IPS DF 4.7 (cell line): Measurements from ENCODE around the gene OPCML.

Experiments used
- DNase-seq: peaks from one replicate; pipeline ENCODE4 v3.0.0-alpha.2; 2013; ENCODE audit warnings: low spot score; ENCODE audit errors: extremely low read depth

Gene OPCML

DNA sequence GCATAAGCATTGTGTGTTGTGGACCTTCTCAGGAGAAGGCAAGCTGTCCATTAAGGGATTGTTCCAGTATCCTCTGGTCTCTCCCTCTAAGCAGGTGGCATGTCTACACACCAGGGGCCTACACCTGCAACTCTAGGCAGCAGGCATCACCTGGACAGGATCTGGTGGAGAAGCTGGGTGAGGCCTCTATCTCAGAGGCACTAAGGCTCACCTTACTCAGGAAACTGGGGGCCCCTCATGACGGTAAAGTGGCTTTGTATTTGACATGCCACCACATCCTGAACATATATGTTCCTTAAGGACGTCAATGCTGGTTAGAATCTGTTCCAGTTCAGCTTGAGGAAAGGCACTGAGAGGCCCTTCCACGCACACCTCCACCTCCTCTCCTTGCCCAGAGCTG, 891.3 kb downstream of the OPCML start:
- DNase-seq = no peak

DNA sequence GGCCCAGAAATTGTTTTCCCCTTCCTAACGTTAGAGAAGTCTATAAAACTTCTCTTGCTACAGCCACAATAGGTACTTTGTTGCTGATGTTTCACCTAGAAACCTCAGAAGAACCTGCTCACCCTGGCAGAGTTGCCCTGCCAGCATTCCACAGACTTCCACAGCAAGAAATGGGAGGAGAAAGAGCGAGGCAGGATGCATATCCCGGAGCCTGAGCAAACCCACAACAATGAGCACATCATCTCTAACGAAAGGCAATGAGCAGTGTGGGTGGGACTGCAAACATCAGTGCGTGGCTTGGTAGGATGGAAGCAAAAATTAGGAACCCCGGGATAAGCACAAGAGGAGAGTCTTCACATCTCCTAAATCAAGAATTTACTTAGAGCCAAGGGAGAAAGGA, 892.3 kb downstream of the OPCML start:
- DNase-seq = no peak

DNA sequence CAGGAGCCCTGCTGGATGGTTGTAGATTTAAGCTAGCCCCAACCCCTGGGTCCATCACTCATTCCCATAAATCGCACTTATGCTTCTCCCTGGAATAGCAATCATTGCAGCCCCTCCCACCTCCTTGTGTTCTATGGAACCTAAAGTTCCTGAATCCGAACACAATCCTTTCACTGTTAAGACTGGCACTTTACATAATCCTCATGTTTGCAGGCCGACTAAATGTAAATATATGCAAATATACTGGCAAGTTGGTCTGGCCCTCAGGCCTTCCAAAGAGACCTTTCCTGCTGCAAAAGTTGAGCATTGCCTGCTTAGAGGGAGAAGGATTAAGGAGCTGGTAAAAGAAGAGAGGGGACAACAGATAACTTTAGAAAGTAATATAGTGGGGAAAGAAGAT, 892.9 kb downstream of the OPCML start:
- no peak for DNase-seq

DNA sequence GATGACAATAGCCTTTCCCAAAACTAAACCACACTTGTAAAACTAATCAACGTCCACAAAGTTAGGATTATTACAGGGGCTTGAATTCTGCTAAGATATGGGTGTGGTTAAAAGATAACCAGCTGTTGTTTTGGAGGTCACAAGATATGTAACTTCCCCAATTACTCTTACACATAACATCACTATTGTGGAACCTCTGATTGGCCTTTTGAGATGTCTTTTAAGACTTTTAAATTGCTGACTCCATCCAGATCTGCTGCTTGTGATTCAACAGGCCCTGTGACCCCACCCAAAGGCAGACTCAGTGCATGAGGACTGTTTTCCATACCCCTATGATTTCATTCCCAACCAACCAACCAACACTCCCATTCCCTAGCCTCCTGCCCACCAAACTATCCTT, 893.9 kb downstream of the OPCML start:
- DNase-seq = no peak

DNA sequence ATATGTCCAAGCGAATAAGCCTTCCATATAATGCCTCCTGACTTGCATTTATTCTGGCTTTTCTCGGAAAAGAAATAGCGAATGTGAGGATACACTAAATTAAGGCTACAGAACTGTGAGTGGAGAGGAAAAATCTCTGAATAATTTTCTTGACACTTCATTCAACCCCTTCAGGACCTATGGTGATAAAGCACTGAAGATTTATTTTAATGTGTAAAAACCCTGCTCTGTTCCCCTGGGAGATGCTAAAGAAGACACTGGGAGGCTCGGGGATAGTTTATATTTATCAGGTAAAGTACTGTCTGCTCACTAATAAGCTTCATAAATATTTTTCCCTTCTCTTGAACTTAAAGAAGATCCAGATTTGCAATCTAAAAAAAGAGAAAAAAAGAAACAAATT, 895.8 kb downstream of the OPCML start:
- no peak for DNase-seq

DNA sequence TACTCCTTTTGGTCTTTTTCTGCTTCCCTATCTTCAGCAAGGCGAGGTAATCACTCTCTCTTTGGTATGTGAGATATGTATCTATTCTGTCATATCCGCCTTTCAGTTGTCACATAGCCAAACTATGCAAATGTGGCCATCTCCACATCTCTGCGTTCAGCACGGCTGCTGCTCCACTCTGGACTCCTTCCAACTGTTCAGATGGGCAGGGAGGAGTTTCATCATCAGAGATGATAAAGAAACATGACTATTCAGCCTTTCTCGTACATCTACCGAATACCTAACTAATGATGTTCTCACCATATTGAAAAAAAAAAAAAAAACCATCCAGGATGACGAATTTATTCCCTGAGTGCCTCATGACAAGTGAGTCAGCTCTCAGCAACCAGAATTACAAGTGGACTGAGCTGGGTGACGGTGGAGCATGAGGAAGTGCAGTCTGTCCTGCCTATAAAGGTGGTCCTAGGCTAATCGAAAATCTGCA, 899.6 kb downstream of the OPCML start:
- DNase-seq = no peak

DNA sequence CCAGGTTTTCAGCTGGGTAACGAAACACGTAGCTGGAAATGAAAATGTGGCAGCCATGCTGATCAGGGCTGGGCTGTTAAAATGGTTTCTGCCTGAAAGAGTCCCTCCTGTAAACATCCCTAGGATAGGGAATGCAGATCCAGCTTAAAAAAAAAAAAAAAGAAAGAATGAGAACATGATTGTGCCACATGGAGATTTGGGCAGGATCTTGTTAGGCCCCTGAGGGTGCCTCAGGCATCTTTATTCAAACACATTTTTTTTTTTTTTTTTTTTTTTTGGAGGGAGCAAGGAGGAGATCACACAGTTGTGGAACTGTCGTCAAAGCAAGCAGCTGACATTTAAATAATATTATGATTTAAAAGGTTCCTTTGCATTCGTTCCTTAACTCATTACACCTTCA, 900.3 kb downstream of the OPCML start:
- no peak for DNase-seq

DNA sequence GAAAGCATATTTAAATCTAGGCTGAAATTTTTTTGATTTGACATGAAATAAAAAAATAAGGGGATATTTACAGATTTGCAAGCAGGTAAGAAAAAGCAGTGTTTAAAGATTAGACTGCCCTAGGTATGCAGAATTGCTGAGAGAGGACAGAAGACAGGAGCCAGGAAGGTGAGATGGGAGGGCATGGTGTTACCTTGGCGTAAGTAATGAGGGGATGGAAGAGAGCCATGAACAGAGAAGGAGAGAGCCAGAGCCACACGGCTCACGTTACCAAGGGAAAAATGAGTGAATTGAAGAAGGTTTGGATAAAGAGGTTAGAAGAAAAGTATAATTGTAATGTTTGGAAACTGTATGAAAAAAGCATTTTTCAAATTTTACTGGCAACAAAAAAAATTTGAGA, 904.3 kb downstream of the OPCML start:
- no peak for DNase-seq

DNA sequence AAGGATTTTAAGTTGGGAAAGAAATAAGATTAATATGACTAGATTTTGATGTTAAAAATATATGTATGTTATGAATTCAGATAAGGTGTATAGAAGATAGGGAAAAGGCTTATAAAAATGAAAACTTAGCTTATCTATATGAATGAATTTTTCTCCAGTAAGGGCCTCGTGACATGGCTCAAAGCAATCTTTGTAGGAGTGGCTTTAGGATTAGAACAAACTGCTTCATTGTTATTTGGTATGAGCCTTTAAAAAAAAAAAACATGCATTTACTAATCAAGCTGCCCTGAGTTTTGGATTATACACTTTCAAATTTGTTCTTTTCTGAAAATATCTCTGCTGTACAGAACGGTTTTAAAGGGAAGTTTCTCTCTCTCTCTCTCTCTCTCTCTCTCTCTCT, 905.9 kb downstream of the OPCML start:
- no peak for DNase-seq

DNA sequence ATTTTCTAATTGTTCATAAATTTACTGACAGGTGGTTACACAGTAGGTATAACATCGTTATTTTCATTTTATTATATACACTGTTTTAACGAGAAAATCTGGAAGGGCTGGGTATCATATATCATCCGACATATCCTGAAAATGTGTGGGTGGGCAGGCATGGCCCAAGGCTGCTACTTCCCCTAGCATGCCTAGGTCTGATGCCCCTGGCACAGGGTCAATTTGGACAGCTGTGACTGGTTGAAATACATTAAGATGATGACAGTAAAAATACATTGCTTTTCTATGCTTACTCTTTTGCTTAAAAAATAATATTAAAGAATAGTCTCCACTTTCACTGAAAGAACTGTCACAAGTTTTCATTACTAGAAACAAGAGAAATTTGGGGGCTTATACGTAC, 908.8 kb downstream of the OPCML start:
- DNase-seq = no peak

DNA sequence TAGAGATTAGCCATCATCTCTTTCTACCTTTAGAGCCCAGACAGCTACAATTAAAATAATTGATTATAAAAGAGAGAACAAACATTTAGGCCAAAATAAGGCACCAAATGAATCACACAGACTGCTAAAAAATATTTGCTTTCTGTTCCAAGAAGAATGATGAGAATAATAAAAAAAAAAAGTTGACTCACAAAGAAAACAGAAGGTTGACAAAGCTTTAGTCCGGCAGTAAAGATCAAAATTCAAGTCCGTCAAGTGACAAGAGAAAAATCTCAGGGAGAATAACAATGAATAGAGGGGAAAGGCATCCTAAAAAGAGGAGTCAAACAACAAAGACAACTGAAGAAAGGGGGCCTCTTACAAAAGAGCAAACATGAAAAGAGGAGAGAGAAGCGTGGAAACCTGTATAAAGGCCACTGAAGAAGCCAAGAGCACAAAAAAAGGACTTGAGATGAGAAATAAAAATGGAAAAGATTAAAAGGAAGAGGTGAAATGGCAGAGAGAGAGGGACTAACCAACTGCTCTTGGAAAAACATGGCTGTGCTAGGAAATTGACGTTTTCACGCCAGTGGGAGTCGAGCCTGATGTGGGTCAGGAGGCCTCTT, 910.2 kb downstream of the OPCML start:
- no peak for DNase-seq

DNA sequence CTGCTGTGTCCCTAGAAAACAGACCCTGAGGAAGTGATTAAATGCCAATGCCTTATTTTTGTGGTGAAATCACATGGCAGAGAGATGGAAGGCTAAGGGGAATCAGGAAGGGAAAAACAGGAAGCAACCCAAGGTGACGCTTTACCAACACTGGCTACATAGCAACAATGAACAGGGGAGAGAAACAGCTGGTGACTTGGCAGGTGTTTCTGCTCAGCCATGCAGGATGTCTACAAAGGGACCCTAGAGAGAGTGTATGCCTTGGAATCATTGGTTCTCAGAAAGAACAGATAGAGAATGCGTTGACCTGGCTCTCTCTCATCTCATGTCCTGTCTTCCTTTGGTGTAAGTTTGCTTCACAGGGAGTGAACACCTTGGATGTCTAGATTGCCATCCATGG, 911.9 kb downstream of the OPCML start:
- no peak for DNase-seq

DNA sequence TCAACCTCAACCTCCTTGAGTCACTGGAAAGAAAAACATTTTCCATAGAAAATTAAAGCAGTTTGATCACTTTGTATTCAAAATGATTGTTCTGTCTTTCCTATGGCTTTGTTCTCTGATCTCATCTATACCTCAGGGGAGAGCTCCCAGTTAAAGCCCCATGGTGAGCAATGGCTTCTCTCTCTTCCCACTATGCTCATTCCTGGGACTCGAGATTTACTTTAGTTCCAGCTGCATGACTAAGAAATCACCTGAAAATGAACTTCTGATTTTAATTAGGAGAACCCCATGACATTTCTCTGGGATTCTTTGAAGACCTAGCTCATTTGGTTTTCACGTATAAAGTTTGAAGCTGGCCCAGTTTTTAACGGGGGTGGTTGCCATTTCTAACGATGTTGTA, 921.5 kb downstream of the OPCML start:
- no peak for DNase-seq

DNA sequence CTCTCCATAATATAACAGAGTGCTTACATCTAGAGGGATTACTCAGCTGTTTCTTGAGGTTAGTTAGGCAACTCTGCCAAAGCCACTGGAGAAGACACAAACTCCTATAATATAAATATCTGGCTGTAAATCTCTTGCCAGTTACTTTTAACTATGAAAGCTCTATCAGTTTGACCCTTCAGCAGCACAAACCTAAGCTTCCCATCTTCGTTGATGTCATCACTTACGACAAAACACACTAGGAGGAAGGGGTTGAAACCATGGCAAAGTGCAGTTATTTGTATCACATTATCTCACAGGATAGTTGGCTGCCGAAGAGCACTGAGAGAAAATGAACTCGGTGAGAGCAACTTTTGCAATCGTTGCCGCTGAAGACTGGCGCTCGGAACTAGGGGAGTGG, 922.1 kb downstream of the OPCML start:
- no peak for DNase-seq

DNA sequence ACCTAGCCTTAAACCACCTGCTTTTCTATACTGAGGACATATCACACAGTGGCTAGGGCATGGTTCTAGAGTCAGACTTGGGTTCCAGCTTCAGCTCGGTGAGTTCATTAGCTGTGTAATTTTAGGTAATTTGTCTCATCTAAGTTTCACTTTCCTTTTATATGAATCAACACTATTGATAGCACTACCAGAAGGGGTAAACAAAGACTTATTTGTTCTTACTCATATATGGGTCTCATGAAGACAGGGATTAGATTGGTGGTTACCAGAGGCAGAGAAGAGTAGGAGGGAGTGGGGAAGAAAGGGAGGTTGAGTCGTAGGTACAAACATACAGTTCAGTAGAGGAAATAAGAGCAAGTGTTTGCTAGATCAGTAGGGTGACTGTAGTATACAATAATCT, 924.7 kb downstream of the OPCML start:
- DNase-seq = no peak

DNA sequence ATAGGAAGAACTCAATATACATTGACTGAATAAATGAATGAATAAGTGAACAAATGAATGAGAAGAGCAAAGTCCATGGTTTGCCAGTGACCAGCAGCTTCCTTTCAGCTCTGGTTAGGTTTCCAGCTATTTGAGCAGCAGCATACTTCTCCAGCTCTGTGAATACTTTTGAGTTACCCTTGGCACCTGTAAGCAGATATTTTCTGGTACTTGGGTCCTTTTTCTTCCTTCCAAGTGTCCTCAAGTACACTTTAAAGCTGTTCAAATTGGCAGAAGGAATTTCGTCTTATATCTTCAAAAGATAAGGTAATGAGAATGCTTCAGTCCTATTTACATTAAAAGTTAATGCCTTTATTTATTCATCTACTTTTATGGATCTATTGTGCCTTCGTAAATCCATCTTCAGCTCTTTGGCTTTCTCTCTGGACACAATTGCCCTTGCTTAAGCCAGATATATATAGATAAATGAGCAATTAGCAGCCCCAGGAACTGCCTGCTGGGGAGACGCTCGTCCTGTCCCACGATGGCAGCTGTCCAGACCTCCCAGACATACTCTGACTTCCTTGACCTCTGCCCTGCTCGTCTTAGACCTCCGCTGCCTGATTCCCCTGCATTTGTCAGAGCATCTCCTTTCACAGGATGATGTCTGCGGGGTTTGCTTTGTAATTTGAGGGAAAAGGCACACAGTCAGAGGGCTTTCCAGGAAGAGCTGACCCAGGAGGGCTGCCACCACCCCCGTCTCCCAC, 926.3 kb downstream of the OPCML start:
- DNase-seq = no peak

DNA sequence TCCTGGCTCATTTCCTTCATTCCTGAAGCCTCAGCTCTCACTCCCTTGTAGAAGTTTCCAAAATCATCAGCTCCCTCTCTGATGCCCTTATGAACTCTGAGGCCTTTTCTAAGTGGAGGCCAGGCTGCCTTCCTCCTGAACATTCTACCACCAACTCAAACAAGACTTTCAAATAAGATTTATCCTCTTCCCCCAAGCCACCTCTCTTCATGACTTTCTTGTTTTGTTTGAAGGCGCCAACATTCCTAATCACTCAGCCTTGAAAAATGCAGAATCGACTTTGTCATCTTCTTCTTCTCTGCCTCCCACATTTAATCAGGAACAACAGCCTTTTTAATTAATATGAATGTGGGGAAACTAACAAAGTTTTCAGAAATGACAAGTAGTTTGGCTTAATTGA, 927.9 kb downstream of the OPCML start:
- no peak for DNase-seq

DNA sequence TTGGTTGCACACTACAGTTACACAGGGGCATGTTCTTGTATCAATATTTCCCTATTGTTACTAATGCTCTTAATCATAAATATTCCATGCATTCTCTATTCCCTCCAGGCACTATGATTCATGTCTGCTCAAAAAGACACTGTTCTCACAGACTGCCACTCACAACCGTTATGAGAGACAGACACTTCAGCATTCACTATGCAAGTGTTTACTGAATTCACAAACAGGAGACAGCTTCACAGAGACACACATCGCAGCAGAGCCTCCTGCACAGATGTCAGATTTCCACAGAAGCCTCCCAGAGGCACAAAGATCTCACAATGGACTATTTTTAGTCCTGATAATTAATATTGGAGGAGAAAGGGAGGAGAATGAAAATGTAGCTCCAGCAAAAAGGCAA, 930.4 kb downstream of the OPCML start:
- no peak for DNase-seq

DNA sequence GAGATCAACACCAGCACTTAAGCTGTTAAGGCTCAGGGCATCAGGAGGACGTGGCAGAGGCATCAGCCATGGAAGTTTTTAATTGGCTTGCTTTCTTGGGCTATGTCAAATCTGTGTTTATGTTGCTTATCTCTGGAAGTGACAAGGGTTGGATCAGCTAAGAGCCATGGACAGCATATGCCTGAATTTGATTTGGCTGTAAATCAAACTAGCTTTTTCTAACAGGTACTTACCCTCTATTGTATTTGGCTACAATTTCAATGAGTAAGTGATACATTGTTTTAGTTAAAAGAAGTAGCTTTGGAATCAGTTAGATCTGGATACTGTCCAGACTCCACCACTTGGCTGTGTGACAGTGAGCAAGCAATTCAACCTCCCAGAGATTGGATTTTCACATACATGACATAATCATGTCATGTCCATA, 936.6 kb downstream of the OPCML start:
- no peak for DNase-seq

DNA sequence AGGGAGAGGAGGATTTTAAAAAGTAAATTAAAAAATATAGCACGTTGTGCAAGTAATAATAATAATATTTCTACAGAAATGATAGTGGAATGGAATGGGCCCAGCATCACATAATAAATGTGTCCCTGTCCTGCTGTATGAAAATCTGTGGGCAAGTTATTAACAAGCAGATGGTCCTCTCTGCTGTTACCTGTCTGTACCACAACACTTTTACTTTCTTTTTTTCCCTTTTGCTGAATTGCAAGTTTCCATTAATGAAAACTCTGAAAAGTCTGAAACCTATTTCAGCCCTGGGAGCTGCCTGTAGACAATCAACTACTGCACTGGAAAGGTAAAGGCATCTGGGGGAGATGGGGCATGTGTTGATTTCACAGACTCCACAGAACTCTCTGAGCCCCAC, 937.1 kb downstream of the OPCML start:
- no peak for DNase-seq

DNA sequence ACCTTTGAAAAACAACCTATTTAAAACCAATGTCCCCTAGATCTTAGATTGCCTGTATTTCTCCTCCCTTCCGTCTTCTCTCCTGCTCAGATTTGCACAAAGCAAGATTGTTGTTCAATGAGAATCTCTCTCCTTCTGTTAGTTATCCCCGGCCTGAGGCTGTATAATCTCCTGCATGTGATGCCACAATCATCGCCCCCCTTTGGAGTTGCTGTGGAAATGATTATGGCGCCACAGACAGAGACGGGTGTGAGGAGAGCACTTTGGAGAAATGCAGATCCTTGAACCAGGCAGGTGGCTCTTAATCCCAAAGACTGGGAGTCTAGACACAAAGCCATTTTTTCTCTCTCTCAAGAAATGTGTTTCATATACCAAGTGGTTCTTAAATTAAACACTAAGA, 941.3 kb downstream of the OPCML start:
- no peak for DNase-seq

DNA sequence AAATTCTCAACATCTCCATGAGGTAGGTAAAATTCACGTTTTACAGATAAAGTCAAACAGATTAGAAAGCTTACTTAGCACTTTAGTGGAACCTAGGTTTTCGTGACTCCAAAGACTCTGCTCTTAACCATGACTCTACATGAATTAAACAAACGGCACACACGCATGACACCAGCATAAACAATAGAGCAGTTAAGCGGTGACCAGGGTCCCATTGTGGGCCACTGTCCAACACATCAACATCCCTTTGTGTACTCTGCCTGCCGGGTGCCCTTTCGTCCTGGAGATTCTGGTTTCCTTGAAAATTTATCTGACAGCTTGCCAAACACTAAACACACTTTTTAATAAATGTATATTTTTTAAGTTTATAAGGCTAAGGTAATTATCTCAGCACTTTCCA, 941.7 kb downstream of the OPCML start:
- no peak for DNase-seq

DNA sequence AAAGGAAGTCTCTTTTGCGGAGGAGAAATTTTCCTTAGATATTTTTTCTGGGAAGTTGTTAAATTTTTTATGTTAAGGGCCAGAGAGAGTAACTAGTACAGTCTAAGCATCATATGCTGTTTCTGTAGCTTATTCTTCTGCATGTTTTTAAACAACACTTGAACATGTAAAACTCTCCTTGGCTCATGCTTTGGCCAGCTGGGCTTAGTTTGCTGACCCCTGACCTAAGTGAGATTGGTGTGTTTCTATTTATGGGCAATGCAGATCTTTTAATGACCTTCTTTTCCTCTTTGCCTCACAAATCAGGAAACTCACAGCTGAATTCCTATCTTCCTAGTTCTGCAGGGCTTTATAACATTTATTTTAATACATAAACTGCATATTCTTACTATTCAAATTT, 942.5 kb downstream of the OPCML start:
- DNase-seq = no peak
